H9 (cell line): ENCODE measurements around the gene SECISBP2. TPM values are rescaled to one million over a fixed set of nuclear protein-coding genes. Genes with fewer than 3 reads are reported as not detected.

Source experiments
- DNase-seq: peaks from one replicate; pipeline ENCODE4 v3.0.0-alpha.2; 2017
- H2AFZ ChIP-seq: one replicate; pipeline ENCODE4 v1.6.1; 2013; ENCODE audit warnings: mild to moderate bottlenecking, low read length, control low read depth, moderate library complexity
- H2AK5ac ChIP-seq: 2 replicates; pipeline ENCODE4 v1.6.1; 2013; ENCODE audit warnings: low read length, control low read depth, mixed read lengths; ENCODE audit not compliant: insufficient read length
- H2BK120ac ChIP-seq: one replicate; pipeline ENCODE4 v1.6.1; 2013; ENCODE audit warnings: low read depth, mild to moderate bottlenecking, low read length, control low read depth, inconsistent platforms; ENCODE audit not compliant: poor library complexity, severe bottlenecking
- H2BK12ac ChIP-seq: 2 replicates; pipeline ENCODE4 v1.6.1; 2013; ENCODE audit warnings: low read length, control low read depth, mixed read lengths, low read depth; ENCODE audit not compliant: insufficient read length
- H2BK15ac ChIP-seq: 2 replicates; pipeline ENCODE4 v1.6.1; 2013; ENCODE audit warnings: low read depth, low read length, control low read depth
- H2BK20ac ChIP-seq: one replicate; pipeline ENCODE4 v1.6.1; 2013; ENCODE audit warnings: low read depth, mild to moderate bottlenecking, low read length, control low read depth, inconsistent platforms; ENCODE audit not compliant: poor library complexity, severe bottlenecking
- H2BK5ac ChIP-seq: 2 replicates; pipeline ENCODE4 v1.6.1; 2013; ENCODE audit warnings: low read length, control low read depth, mixed read lengths; ENCODE audit not compliant: insufficient read length
- H3K14ac ChIP-seq: 2 replicates; pipeline ENCODE4 v1.6.1; 2013; ENCODE audit warnings: low read length, control low read depth; ENCODE audit not compliant: insufficient read depth
- H3K18ac ChIP-seq: 2 replicates; pipeline ENCODE4 v1.6.1; 2013; ENCODE audit warnings: low read depth, mild to moderate bottlenecking, mixed read lengths, low read length, control low read depth; ENCODE audit not compliant: insufficient read length
- H3K23ac ChIP-seq: 2 replicates; pipeline ENCODE4 v1.6.1; 2013; ENCODE audit warnings: low read length, control low read depth, mixed read lengths, low read depth; ENCODE audit not compliant: insufficient read length
- H3K23me2 ChIP-seq: 2 replicates; pipeline ENCODE4 v1.6.1; 2013; ENCODE audit warnings: low read depth, mild to moderate bottlenecking, mixed read lengths, low read length, control low read depth; ENCODE audit not compliant: insufficient read length, poor library complexity, severe bottlenecking
- H3K27ac ChIP-seq: 2 replicates; pipeline ENCODE4 v1.5.1; 2013; ENCODE audit warnings: low read length, control low read depth, mixed read lengths, low read depth; ENCODE audit not compliant: insufficient read length
- H3K27me3 ChIP-seq: 2 replicates; pipeline ENCODE4 v1.6.1; 2013; ENCODE audit warnings: low read length, control low read depth, inconsistent platforms; ENCODE audit not compliant: insufficient read depth
- H3K4ac ChIP-seq: 2 replicates; pipeline ENCODE4 v1.6.1; 2013; ENCODE audit warnings: low read depth, mild to moderate bottlenecking, control low read depth, inconsistent platforms, low read length, moderate library complexity
- H3K4me1 ChIP-seq: 2 replicates; pipeline ENCODE4 v1.6.1; 2013; ENCODE audit warnings: low read length, control low read depth, inconsistent platforms; ENCODE audit not compliant: insufficient read depth
- H3K4me2 ChIP-seq: 2 replicates; pipeline ENCODE4 v1.6.1; 2013; ENCODE audit warnings: low read length, control low read depth, mixed read lengths; ENCODE audit not compliant: insufficient read length, insufficient read depth
- H3K56ac ChIP-seq: 2 replicates; pipeline ENCODE4 v1.6.1; 2013; ENCODE audit warnings: low read depth, mild to moderate bottlenecking, mixed read lengths, low read length, control low read depth; ENCODE audit not compliant: insufficient read length
- H3K79me1 ChIP-seq: 2 replicates; pipeline ENCODE4 v1.6.1; 2013; ENCODE audit warnings: low read depth, mild to moderate bottlenecking, moderate library complexity, low read length, control low read depth, inconsistent platforms; ENCODE audit not compliant: insufficient read depth, poor library complexity, severe bottlenecking
- H3K79me2 ChIP-seq: 2 replicates; pipeline ENCODE4 v1.6.1; 2013; ENCODE audit warnings: low read length, control low read depth, inconsistent platforms; ENCODE audit not compliant: insufficient read depth
- H3K9ac ChIP-seq: 2 replicates; pipeline ENCODE4 v1.6.1; 2013; ENCODE audit warnings: low read length, control low read depth, mixed read lengths; ENCODE audit not compliant: insufficient read length; ENCODE audit errors: extremely low read depth
- H3K9me3 ChIP-seq: one replicate; pipeline ENCODE4 v1.6.1; 2013; ENCODE audit warnings: low read depth, low read length, inconsistent platforms; ENCODE audit not compliant: control insufficient read depth
- H3T11ph ChIP-seq: one replicate; pipeline ENCODE4 v1.6.1; 2013; ENCODE audit warnings: mild to moderate bottlenecking, low read length, control low read depth, inconsistent platforms
- H4K20me1 ChIP-seq: one replicate; pipeline ENCODE4 v1.6.1; 2013; ENCODE audit not compliant: control insufficient read depth, insufficient read length, insufficient read depth
- H4K5ac ChIP-seq: 2 replicates; pipeline ENCODE4 v1.6.1; 2013; ENCODE audit warnings: low read depth, mild to moderate bottlenecking, mixed read lengths, low read length, control low read depth; ENCODE audit not compliant: insufficient read length
- H4K8ac ChIP-seq: replicated peaks from 2 replicates; pipeline ENCODE4 v1.6.1; 2013; ENCODE audit warnings: low read length, control low read depth, mixed read lengths, low read depth; ENCODE audit not compliant: insufficient read length
- H4K91ac ChIP-seq: 2 replicates; pipeline ENCODE4 v1.6.1; 2013; ENCODE audit warnings: low read depth, mild to moderate bottlenecking, moderate library complexity, mixed read lengths, low read length, control low read depth; ENCODE audit not compliant: insufficient read length
- H3K27ac Mint-ChIP-seq, 3 experiments: 2 replicates in 2 of 3; 3 replicates in 1 of 3; pipeline ENCODE4 v1.8.0; 2020 to 2021; ENCODE audit warnings: mixed read lengths in 3 of 3, mild to moderate bottlenecking in 1 of 3, moderate library complexity in 1 of 3
- H3K27me3 Mint-ChIP-seq: 2 replicates; pipeline ENCODE4 v1.8.0; 2021; ENCODE audit warnings: low read depth, mild to moderate bottlenecking, moderate library complexity, mixed read lengths
- H3K36me3 Mint-ChIP-seq, 3 experiments: 2 replicates in 2 of 3; 3 replicates in 1 of 3; pipeline ENCODE4 v1.8.0; 2020 to 2021; ENCODE audit warnings: low read depth in 3 of 3, mixed read lengths in 3 of 3; ENCODE audit not compliant: insufficient read depth in 1 of 3
- H3K4me1 Mint-ChIP-seq, 2 experiments: 2 replicates each; pipeline ENCODE4 v1.8.0; 2020; ENCODE audit warnings: mixed read lengths in 2 of 2
- H3K4me3 Mint-ChIP-seq, 2 experiments: 2 replicates in 1 of 2; 3 replicates in 1 of 2; pipeline ENCODE4 v1.8.0; 2020 to 2021; ENCODE audit warnings: mild to moderate bottlenecking in 2 of 2, mixed read lengths in 2 of 2, moderate library complexity in 1 of 2
- H3K9me3 Mint-ChIP-seq, 2 experiments: 2 replicates in 1 of 2; 3 replicates in 1 of 2; pipeline ENCODE4 v1.8.0; 2020; ENCODE audit warnings: mild to moderate bottlenecking in 2 of 2, mixed read lengths in 2 of 2, moderate library complexity in 1 of 2
- WGBS: extraction: QIAGEN DNeasy Blood & Tissue Kit; methylation state at CpG from one replicate; pipeline ENCODE4 v1.1.7; 2013; ENCODE audit warnings: missing lambda C conversion rate, low lambda C conversion rate, mixed read lengths; ENCODE audit not compliant: insufficient read length; ENCODE audit errors: extremely low coverage; 5-methylcytosine and 5-hydroxymethylcytosine counted together
- total RNA-seq: library from RNA; stranded (reverse); gene quantifications from 2 replicates; pipeline ENCODE4 v1.2.1, GENCODE V29; 2021
- TF ChIP-seq, protein P1 (sequence below): fragments of 200-600 bp; sonication (generic); conservative IDR thresholded peaks from 3 replicates; pipeline ENCODE4 v1.8.0; 2021; ENCODE audit warnings: antibody characterized with exemption, mild to moderate bottlenecking

Gene SECISBP2
- total RNA-seq, 1 experiment from 2014 or later: 62.7 TPM

DNA sequence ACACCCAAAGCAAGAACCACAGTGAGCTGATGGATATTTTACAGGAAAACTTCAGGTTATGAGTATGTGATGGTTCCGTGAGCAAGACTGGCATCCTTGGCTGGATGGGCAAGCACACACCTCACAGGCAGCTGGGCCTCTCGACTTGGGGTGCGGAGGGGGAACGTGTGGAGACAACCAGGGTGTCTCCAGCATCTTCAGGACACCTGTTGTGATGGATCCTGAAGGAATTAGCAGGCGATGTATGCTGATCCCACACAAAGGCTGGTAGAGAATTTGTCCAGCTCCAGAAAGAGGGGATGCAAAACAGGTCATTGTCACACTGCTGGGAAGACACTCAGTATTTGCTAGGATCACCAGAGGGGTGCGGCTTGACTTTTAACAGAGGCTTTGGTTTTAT lies 42.7 kb downstream of the SECISBP2 start:
- Histone ChIP-seq H3K4me1 (no peaks in the 10 kb centered on the region), H2BK120ac (no peak overlapping the region), H3K4me2 (no peak overlapping the region), H3K79me2 (no peaks in the 10 kb centered on the region), H2BK5ac (no peak overlapping the region), H3K56ac (no peak overlapping the region), H3K23me2 (no peaks in the 10 kb centered on the region), H3T11ph (no peak overlapping the region), H2BK20ac (no peak overlapping the region), H4K5ac (no peak overlapping the region), H2BK12ac (no peak overlapping the region), H3K27ac (no peak overlapping the region), H3K14ac (no peak overlapping the region), H2AK5ac (no peak overlapping the region), H2AFZ (no peak overlapping the region), H3K9me3 (no peaks in the 10 kb centered on the region), H3K18ac (no peak overlapping the region), H3K79me1 (no peaks in the 10 kb centered on the region), H4K8ac (no peak overlapping the region), H3K9ac (no peak overlapping the region), H3K4ac (no peak overlapping the region), H3K23ac (no peak overlapping the region), H4K91ac (no peak overlapping the region), H2BK15ac (no peak overlapping the region), H4K20me1 (no peaks in the 10 kb centered on the region), H3K27me3 (no peaks in the 10 kb centered on the region)
- TF ChIP-seq, protein P1, sequence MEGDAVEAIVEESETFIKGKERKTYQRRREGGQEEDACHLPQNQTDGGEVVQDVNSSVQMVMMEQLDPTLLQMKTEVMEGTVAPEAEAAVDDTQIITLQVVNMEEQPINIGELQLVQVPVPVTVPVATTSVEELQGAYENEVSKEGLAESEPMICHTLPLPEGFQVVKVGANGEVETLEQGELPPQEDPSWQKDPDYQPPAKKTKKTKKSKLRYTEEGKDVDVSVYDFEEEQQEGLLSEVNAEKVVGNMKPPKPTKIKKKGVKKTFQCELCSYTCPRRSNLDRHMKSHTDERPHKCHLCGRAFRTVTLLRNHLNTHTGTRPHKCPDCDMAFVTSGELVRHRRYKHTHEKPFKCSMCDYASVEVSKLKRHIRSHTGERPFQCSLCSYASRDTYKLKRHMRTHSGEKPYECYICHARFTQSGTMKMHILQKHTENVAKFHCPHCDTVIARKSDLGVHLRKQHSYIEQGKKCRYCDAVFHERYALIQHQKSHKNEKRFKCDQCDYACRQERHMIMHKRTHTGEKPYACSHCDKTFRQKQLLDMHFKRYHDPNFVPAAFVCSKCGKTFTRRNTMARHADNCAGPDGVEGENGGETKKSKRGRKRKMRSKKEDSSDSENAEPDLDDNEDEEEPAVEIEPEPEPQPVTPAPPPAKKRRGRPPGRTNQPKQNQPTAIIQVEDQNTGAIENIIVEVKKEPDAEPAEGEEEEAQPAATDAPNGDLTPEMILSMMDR: no peak
- Mint-ChIP-seq H3K4me3 (no peak overlapping the region), H3K4me1 (no peaks in the 10 kb centered on the region), H3K36me3 (peaks cover 24 to 62% (median 62%) of the 10 kb centered on the region in 3 experiments), H3K27ac (peak overlapping the region in 1 of 3 experiments; percentile 27; a peak in 1 of 7 replicates), H3K9me3 (no peaks in the 10 kb centered on the region), H3K27me3 (no peaks in the 10 kb centered on the region)
- no CpG with 5 or more reads among the region's 6 CpGs for WGBS
- peak; percentile 14 for DNase-seq
